NCI-H2171 (cell line): Measurements from ENCODE around the gene ACSS2.
A peak's percentile ranks its signal among the peaks of the same experiment; 100 is the strongest.
"Not testable (repeated sequence)": the region's sequence is repeated elsewhere in the genome, so short reads cannot be mapped to it uniquely, and the experiment has no call there.

Experiments
- DNase-seq: peaks from one replicate; lab custom pipeline; 2025; lab: John Stamatoyannopoulos, UW

Gene ACSS2

DNA sequence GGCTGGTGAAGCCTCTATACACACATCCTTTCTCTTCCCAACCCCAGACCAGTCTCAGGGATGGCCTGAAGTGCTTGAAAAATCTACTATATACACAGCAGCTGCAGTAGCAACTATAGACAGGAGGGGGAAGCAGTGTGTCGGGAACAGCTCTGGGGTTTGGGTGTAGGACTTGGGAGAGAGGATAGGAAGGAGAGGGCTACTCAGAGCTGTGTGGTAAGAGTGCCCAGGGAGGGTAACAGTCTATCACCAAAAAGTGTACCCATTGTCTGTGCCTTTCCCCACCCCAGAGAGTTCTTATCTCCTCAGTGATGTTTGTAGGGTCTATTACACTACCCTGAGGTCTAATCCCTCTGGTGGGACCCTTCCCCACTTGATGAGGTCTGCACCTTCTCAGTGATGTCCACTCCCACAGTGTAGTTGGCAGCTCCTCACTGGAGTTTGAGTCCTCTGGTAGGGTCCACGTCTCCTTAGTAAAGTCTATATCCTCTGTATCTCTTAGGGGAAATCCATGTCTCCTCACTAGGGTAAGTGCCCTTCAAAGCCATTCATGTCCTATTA lies 2.2 kb upstream of the ACSS2 start:
- peak; percentile 18 for DNase-seq

DNA sequence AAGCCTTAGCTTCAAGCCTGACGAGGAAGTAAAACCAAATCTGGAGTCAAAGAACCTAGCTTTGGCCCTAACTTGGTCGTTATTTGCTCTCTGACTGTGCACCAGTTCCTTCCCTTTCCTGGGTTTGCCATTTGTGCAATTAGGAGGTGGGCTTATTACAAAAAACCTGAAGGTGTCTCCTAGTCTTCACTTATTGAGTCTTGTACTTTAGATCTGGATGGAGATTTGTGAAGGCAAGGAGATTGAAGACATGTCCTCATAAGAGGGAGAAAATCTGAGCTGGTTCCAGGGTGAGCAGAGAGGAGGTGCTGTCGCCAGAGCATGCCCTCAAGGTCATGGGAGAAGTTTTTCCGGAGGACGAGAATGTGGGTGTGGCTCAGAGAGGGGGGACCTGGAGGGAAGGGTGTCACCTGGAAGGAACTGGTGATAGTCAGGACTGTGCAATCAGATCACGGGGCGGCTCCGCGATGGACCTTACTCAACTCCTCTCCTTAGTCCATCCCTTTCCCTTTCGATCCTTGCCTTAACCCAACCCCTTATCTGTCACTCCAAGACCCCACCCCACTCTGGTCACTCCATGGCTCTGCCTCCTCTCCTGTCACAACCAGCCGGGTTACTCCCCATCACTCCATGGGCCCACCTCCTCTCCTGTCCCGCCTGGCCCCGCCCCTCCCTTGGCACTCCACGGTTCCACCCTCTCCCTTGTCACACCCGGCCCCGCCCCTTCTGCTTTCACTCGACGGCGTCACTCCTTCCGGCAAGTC lies 588 bp upstream of the ACSS2 start:
- DNase-seq: peak; percentile 98

GRCh38 chr20:34880215-34880850 lies 3.9 kb downstream of the ACSS2 start:
- DNase-seq: no peak

- DNase-seq: not testable (repeated sequence)
Observed at GRCh38 chr20:34880971-34881370, 4.6 kb downstream of the ACSS2 start.

- no peak for DNase-seq
Observed at GRCh38 chr20:34881689-34882088, 5.3 kb downstream of the ACSS2 start.

GRCh38 chr20:34883087-34883688 lies 6.8 kb downstream of the ACSS2 start:
- no peak for DNase-seq

GRCh38 chr20:34883809-34884208 lies 7.4 kb downstream of the ACSS2 start:
- no peak for DNase-seq

DNA sequence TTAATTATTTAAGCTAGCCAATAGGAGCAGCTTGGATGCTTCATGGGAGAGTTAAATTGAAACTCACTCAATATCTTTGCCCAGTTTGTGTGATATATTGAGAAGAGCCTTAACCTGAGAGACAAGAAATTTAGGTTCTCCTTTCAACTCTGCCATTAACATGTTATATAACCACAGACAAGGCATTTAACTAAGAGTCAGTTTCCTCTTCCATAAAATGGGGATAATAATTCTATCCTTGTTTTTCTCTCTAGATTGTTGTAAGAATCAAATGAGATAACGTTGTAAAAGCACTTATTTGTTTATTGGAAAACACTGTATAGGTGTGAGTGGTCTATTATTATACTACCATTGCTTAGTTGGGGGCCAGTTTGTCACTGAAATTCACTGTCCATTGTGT lies 7.8 kb downstream of the ACSS2 start:
- no peak for DNase-seq

GRCh38 chr20:34886122-34886521 lies 9.7 kb downstream of the ACSS2 start:
- DNase-seq: no peak

- DNase-seq: no peak
Observed at GRCh38 chr20:34887023-34887422, 10.6 kb downstream of the ACSS2 start.

DNA sequence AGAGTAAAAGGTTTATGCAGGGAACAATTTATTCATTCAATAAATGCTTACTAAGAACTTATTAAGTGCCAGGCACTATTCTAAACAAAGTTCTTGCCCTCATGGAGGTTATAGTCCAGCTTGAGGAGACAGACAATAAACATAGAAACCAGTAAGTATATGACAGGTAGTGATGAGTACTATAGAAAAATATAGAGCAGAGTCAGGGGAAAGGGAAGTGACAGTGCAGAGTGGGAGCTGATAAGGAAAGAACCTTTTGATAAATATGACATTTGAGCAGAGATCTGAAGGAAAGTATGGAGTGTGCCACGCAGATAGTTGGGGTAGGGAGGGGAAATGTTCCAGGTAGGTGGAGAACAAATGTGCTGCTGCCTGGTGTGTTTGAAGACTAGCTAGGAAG lies 12.1 kb downstream of the ACSS2 start:
- no peak for DNase-seq

DNA sequence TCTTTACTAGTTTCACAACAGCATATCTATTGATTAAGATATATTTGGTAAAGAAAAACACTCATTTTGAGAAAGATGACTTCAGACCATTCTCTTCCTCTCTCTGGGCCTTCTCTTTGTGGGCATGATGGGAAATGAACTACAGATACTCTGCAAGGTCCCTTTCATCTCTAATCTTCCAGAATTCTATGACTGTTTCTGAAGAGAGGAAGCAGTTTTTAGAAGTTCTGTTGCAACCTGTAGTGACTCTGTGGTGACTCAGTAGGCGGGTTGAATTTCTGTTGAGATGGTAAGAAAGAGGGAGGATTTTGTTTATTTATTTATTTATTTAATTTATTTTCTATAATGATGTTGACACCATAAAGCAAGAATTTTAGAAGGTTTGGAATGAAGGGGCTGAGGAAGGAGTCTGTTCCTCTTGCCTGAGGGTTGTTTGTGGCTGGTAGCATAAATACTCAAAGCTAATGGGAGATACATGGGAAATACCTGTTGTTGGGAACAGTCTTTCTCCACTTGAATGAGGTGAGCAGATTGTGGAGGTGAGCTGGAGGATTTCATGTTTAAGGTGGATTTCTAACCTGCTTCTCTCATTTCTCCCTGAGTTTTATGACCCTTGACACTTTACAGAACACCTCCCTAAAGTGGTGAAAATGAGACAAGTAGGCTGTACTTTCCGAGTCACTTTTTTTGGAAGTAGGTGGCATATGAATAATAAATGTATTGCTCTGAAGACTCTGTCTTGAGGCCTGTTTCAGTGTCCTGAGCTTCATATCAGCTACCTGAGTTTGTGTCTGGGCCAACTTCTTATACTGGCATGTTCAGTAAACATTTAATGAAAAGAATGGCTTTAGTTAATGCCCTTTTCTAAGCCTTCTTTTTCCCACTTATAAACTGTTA lies 15.0 kb downstream of the ACSS2 start:
- DNase-seq: no peak

- DNase-seq: no peak
Observed at GRCh38 chr20:34892671-34893070, 16.3 kb downstream of the ACSS2 start.

DNA sequence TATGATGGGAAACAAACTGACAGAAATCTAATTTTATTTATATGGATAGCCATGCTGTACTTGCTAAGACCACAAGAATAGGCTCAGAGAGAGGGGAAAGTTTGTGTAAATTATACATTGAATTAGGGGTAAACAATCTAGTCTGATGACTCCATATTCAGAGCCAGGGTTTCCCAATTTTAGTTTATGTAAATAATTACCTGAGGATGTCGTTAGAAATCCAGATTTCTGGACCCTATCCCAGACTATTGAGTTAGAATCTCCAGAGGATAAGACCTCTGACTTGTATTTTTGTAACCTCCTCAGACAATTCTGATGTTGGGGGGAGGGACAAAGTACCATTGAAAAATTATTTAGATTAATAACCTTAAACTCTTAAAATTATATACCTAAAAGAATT lies 18.3 kb downstream of the ACSS2 start:
- DNase-seq: no peak

- DNase-seq: no peak
Observed at GRCh38 chr20:34895465-34895864, 19.1 kb downstream of the ACSS2 start.

GRCh38 chr20:34896086-34896621 lies 19.7 kb downstream of the ACSS2 start:
- DNase-seq: no peak

- DNase-seq: not testable (repeated sequence)
Observed at GRCh38 chr20:34898129-34898528, 21.7 kb downstream of the ACSS2 start.

DNA sequence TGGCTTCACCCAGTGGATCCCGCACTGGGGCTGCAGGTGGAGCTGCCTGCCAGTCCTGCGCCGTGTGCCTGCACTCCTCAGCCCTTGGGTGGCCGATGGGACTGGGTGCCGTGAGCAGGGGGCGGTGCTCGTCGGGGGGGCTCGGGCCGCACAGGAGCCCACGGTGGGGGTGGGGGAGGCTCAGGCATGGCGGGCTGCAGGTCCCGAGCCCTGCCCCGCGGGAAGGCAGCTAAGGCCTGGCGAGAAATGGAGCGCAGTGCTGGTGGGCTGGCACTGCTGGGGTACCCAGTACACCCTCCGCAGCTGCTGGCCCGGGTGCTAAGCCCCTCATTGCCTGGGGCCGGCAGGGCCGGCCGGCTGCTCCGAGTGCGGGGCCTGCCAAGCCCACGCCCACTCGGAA lies 22.3 kb downstream of the ACSS2 start:
- DNase-seq: not testable (repeated sequence)

GRCh38 chr20:34904202-34904621 lies 27.8 kb downstream of the ACSS2 start:
- no peak for DNase-seq

GRCh38 chr20:34907616-34908469 lies 31.4 kb downstream of the ACSS2 start:
- DNase-seq: peak; percentile 43

- DNase-seq: no peak
Observed at GRCh38 chr20:34915131-34915530, 38.7 kb downstream of the ACSS2 start.
